B cell (primary cell): ENCODE measurements around the gene ATG13. TPM values are rescaled to one million over a fixed set of nuclear protein-coding genes. Genes with fewer than 3 reads are reported as not detected.
"Not testable (repeated sequence)": the region's sequence is repeated elsewhere in the genome, so short reads cannot be mapped to it uniquely, and the experiment has no call there.

ENCODE experiments used
- ATAC-seq: fragments of 200-7000 bp; cut with Tn5 transposase; one replicate; pipeline ENCODE4 v1.10.0; 2021; ENCODE audit warnings: low read depth, mild to moderate bottlenecking, moderate number of reproducible peaks, moderate library complexity
- CTCF ChIA-PET: fragments of 350-600 bp; sonication (Branson Sonifier 250); formaldehyde crosslinking; loops from one replicate; lab custom pipeline; 2021; ENCODE audit warnings: antibody characterized with exemption, inconsistent platforms; lab: Charles Lee
- POLR2A ChIA-PET: fragments of 350-600 bp; sonication (Branson Sonifier 250); formaldehyde crosslinking; loops from one replicate; lab custom pipeline; 2021; ENCODE audit warnings: antibody characterized with exemption; lab: Charles Lee
- DNase-seq: peaks from one replicate; pipeline ENCODE4 v3.0.0; 2013
- H2AFZ ChIP-seq: 2 replicates; pipeline ENCODE4 v1.6.1; 2012; ENCODE audit warnings: mild to moderate bottlenecking, low read depth, low read length; ENCODE audit not compliant: insufficient read depth, poor library complexity, severe bottlenecking
- H3K27ac ChIP-seq, 2 donors: 1 replicate in 1 of 2; 2 replicates in 1 of 2; pipeline ENCODE4 v1.5.1; 2012 to 2013; ENCODE audit warnings: low read length in 2 of 2, mild to moderate bottlenecking in 2 of 2, moderate library complexity in 1 of 2
- H3K27me3 ChIP-seq, 4 experiments: fragments of 200-600 bp in 1 of 4; sonication (generic) in 1 of 4; replicated peaks in 1 of 4; 1 replicate in 2 of 4; 2 replicates in 2 of 4; pipeline versions ENCODE4 v1.6.1 to v1.7.0; 2013 to 2016; ENCODE audit warnings: low read length in 3 of 4, mild to moderate bottlenecking in 2 of 4, mixed read lengths in 1 of 4, moderate library complexity in 1 of 4; ENCODE audit not compliant: insufficient read depth in 4 of 4, control insufficient read depth in 3 of 4; ENCODE audit errors: control extremely low read depth in 1 of 4
- H3K36me3 ChIP-seq, 2 experiments: replicated peaks in 1 of 2; 1 replicate in 1 of 2; 2 replicates in 1 of 2; pipeline versions ENCODE4 v1.6.1 to v1.7.1; 2013; ENCODE audit warnings: low read length in 1 of 2; ENCODE audit not compliant: insufficient read depth in 2 of 2, control insufficient read depth in 1 of 2; ENCODE audit errors: control extremely low read depth in 1 of 2, extremely low read depth in 1 of 2
- H3K4me1 ChIP-seq, 2 donors: fragments of 200-600 bp in 1 of 2; sonication (generic) in 1 of 2; 1 replicate in 1 of 2; 2 replicates in 1 of 2; pipeline versions ENCODE4 v1.5.1 to v1.6.1; 2013 to 2017; ENCODE audit warnings: low read length in 2 of 2; ENCODE audit not compliant: control insufficient read depth in 2 of 2, insufficient read depth in 2 of 2
- H3K4me2 ChIP-seq: replicated peaks from 2 replicates; pipeline ENCODE3; 2012; ENCODE audit warnings: mild to moderate bottlenecking, low read depth, low read length; ENCODE audit not compliant: poor library complexity, severe bottlenecking
- H3K4me3 ChIP-seq, 5 experiments: fragments of 200-600 bp in 1 of 5; sonication (generic) in 1 of 5; 1 replicate in 3 of 5; 2 replicates in 2 of 5; pipeline versions ENCODE4 v1.5.1 to v1.7.0; 2011 to 2016; ENCODE audit warnings: low read length in 4 of 5, mild to moderate bottlenecking in 4 of 5, low read depth in 2 of 5, control low read depth in 1 of 5, moderate library complexity in 1 of 5; ENCODE audit not compliant: insufficient read depth in 1 of 5; ENCODE audit errors: control extremely low read depth in 1 of 5, extremely low read depth in 1 of 5
- H3K79me2 ChIP-seq: fragments of 200-600 bp; sonication (generic); one replicate; pipeline ENCODE4 v1.6.0; 2016; ENCODE audit warnings: low read length; ENCODE audit not compliant: control insufficient read depth, insufficient read depth
- H3K9ac ChIP-seq: fragments of 200-600 bp; sonication (generic); 2 replicates; pipeline ENCODE4 v1.6.1; 2017; ENCODE audit warnings: mild to moderate bottlenecking, low read length, moderate library complexity
- H3K9me3 ChIP-seq, 3 donors: one replicate each; pipeline versions ENCODE4 v1.6.1 to v1.7.1; 2013; ENCODE audit warnings: low read length in 2 of 3; ENCODE audit not compliant: control insufficient read depth in 2 of 3, insufficient read depth in 1 of 3; ENCODE audit errors: control extremely low read depth in 1 of 3
- H4K20me1 ChIP-seq: 2 replicates; pipeline ENCODE4 v1.6.0; 2012; ENCODE audit warnings: mild to moderate bottlenecking, low read length; ENCODE audit not compliant: insufficient read depth, control insufficient read depth, poor library complexity, severe bottlenecking
- H3K27ac Mint-ChIP-seq: one replicate; pipeline ENCODE4 v1.8.0; 2021; ENCODE audit warnings: mixed read lengths
- H3K27me3 Mint-ChIP-seq: one replicate; pipeline ENCODE4 v1.8.0; 2021; ENCODE audit warnings: mixed read lengths
- H3K4me1 Mint-ChIP-seq: one replicate; pipeline ENCODE4 v1.8.0; 2021; ENCODE audit warnings: mixed read lengths
- H3K4me3 Mint-ChIP-seq: one replicate; pipeline ENCODE4 v1.8.0; 2021; ENCODE audit warnings: mixed read lengths
- H3K9me3 Mint-ChIP-seq: one replicate; pipeline ENCODE4 v1.8.0; 2022; ENCODE audit warnings: mixed read lengths; ENCODE audit not compliant: insufficient read depth
- CTCF ChIP-seq: fragments of 200-600 bp; IDR thresholded peaks from one replicate; pipeline ENCODE4 v1.8.0; 2022; ENCODE audit warnings: antibody characterized with exemption, mild to moderate bottlenecking
- EZH2 ChIP-seq: IDR thresholded peaks from 2 replicates; pipeline ENCODE4 v1.6.1; 2012; ENCODE audit warnings: borderline replicate concordance, low read depth, mild to moderate bottlenecking, moderate library complexity, low read length; ENCODE audit not compliant: insufficient read depth, poor library complexity, severe bottlenecking
- WGBS: methylation state at CpG from one replicate; pipeline ENCODE4 v1.1.5; 2013; ENCODE audit warnings: missing lambda C conversion rate; ENCODE audit not compliant: insufficient coverage; 5-methylcytosine and 5-hydroxymethylcytosine counted together
- intact Hi-C: fragments of 100-400 bp; cut with micrococcal nuclease; formaldehyde crosslinking; loops from one replicate; pipeline ENCODE4 v1.10.0; 2022
- polyA plus RNA-seq: library from polyadenylated mRNA; depleted of rRNA; stranded (reverse); fragments of >200 nt; gene quantifications from 2 replicates; pipeline ENCODE4 v1.2.3, GENCODE V29; 2012
- total RNA-seq, 2 donors: library from RNA; stranded (reverse); fragments of 120-200 nt in 1 of 2; gene quantifications; 1 replicate in 1 of 2; 2 replicates in 1 of 2; pipeline versions ENCODE4 v1.2.3 to v1.2.4, GENCODE V29; 2013 to 2022

ATG13 gene
- total and polyA plus RNA-seq, 2 donors (not counting 1 experiment from before 2014, with no cell fraction given) = 48.5 to 88.8 TPM

GRCh38 chr11:46577058-46577457, 40.3 kb upstream of the ATG13 start:
- peaks cover 35% of the 10 kb centered on the region for H3K4me1 Mint-ChIP-seq

GRCh38 chr11:46582588-46582987, 34.8 kb upstream of the ATG13 start:
- no CpG with 5 or more reads among the region's 5 CpGs for WGBS
- no peaks in the 10 kb centered on the region for H3K9me3 ChIP-seq
- H3K9ac ChIP-seq = no peak overlapping the region
- no peaks in the 10 kb centered on the region for H3K36me3 ChIP-seq
- no peak overlapping the region for H3K4me3 ChIP-seq
- ATAC-seq (no peak), DNase-seq (no peak)
- TF ChIP-seq CTCF = no peak
- TF ChIP-seq EZH2 = no peak
- H3K4me1 ChIP-seq = no peaks in the 10 kb centered on the region
- H4K20me1 ChIP-seq = peaks cover 32% of the 10 kb centered on the region
- no peak overlapping the region for H2AFZ ChIP-seq
- H3K4me2 ChIP-seq = no peak overlapping the region
- ChIA-PET POLR2A (no interaction called here), CTCF (no interaction called here)
- peaks cover 71% of the 10 kb centered on the region for H3K79me2 ChIP-seq
- Mint-ChIP-seq H3K4me3 (no peak overlapping the region), H3K27me3 (no peaks in the 10 kb centered on the region), H3K4me1 (peaks cover 21% of the 10 kb centered on the region), H3K9me3 (no peaks in the 10 kb centered on the region), H3K27ac (no peak overlapping the region)
- no peaks in the 10 kb centered on the region for H3K27me3 ChIP-seq
- intact Hi-C loops = no loop called here
- no peak overlapping the region for H3K27ac ChIP-seq

More at GRCh38 chr11:46577058-46577457, 40.3 kb upstream of the ATG13 start:
- H3K27ac Mint-ChIP-seq = no peak overlapping the region
- intact Hi-C loops = no loop called here
- DNase-seq (no peak), ATAC-seq (no peak)
- no peak for TF ChIP-seq EZH2
- no peak for TF ChIP-seq CTCF
- no CpG with 5 or more reads among the region's 1 CpG for WGBS
- Histone ChIP-seq H4K20me1 (peaks cover 62% of the 10 kb centered on the region), H3K9ac (no peak overlapping the region), H3K27ac (no peak overlapping the region), H3K36me3 (no peaks in the 10 kb centered on the region), H3K4me3 (no peak overlapping the region), H3K4me1 (peaks cover 0 to 8% of the 10 kb centered on the region in 2 donors), H3K4me2 (no peak overlapping the region), H2AFZ (no peak overlapping the region), H3K27me3 (no peaks in the 10 kb centered on the region), H3K9me3 (no peaks in the 10 kb centered on the region), H3K79me2 (peaks cover 84% of the 10 kb centered on the region)
- POLR2A ChIA-PET = no interaction called here
- H3K4me3 Mint-ChIP-seq = no peak overlapping the region
- H3K9me3 Mint-ChIP-seq = peaks cover 3% of the 10 kb centered on the region
- no peaks in the 10 kb centered on the region for H3K27me3 Mint-ChIP-seq
- CTCF ChIA-PET = no interaction called here

- H3K4me2 ChIP-seq, DNase-seq, H3K9ac ChIP-seq, H3K27ac Mint-ChIP-seq, ATAC-seq, POLR2A ChIA-PET, CTCF ChIA-PET, H3K36me3 ChIP-seq, intact Hi-C loops, H3K27ac ChIP-seq, H3K9me3 ChIP-seq, H3K4me1 ChIP-seq, H3K4me3 ChIP-seq, H3K4me3 Mint-ChIP-seq, H3K27me3 Mint-ChIP-seq, H3K9me3 Mint-ChIP-seq, H2AFZ ChIP-seq, H3K27me3 ChIP-seq: not testable (repeated sequence)
- Histone ChIP-seq H4K20me1 (peaks cover 26% of the 10 kb centered on the region), H3K79me2 (peaks cover 72% of the 10 kb centered on the region)
- no CpG with 5 or more reads among the region's 1 CpG for WGBS
- H3K4me1 Mint-ChIP-seq = peaks cover 23% of the 10 kb centered on the region
Observed at GRCh38 chr11:46583513-46583912, 33.8 kb upstream of the ATG13 start.
